WTC11 (cell line): ENCODE results near the gene INTS11. TPM values are rescaled to one million over a fixed set of nuclear protein-coding genes. Genes with fewer than 3 reads are reported as not detected.

Source experiments
- ATAC-seq: fragments of 200-7000 bp; cut with Tn5 transposase; 2 replicates; pipeline ENCODE4 v1.10.0; 2021; ENCODE audit warnings: mild to moderate bottlenecking, moderate library complexity
- CTCF ChIA-PET: fragments of 300-600 bp; sonication (Branson Sonifier 250); formaldehyde crosslinking; loops from one replicate; lab custom pipeline; 2021; ENCODE audit warnings: antibody characterized with exemption; lab: Charles Lee
- POLR2A ChIA-PET: fragments of 350-600 bp; sonication (Branson Sonifier 250); formaldehyde crosslinking; loops from one replicate; lab custom pipeline; 2021; ENCODE audit warnings: antibody characterized with exemption; lab: Charles Lee
- DNase-seq: peaks from one replicate; pipeline ENCODE4 v3.0.0; 2021; ENCODE audit warnings: low spot score
- H3K27ac Mint-ChIP-seq: 2 replicates; pipeline ENCODE4 v1.8.0; 2021; ENCODE audit warnings: mixed read lengths
- H3K27me3 Mint-ChIP-seq: 2 replicates; pipeline ENCODE4 v1.8.0; 2021; ENCODE audit warnings: low read depth, mild to moderate bottlenecking, moderate library complexity, mixed read lengths
- H3K36me3 Mint-ChIP-seq: 2 replicates; pipeline ENCODE4 v1.8.0; 2021; ENCODE audit warnings: mixed read lengths
- H3K4me1 Mint-ChIP-seq: 2 replicates; pipeline ENCODE4 v1.8.0; 2022; ENCODE audit warnings: mixed read lengths
- H3K4me3 Mint-ChIP-seq: 2 replicates; pipeline ENCODE4 v1.8.0; 2021; ENCODE audit warnings: mild to moderate bottlenecking, moderate library complexity, mixed read lengths
- H3K9me3 Mint-ChIP-seq: 2 replicates; pipeline ENCODE4 v1.8.0; 2021; ENCODE audit warnings: mixed read lengths
- ATF1 ChIP-seq: sonication (generic); formaldehyde crosslinking; IDR thresholded peaks from 2 replicates; pipeline ENCODE4 v1.8.1; 2023; ENCODE audit warnings: mild to moderate bottlenecking, moderate library complexity, missing genetic modification reagents
- CREB1 ChIP-seq: sonication (generic); formaldehyde crosslinking; IDR thresholded peaks from 2 replicates; pipeline ENCODE4 v1.8.0; 2023; ENCODE audit warnings: mild to moderate bottlenecking, missing genetic modification reagents
- ELF4 ChIP-seq: sonication (generic); formaldehyde crosslinking; IDR thresholded peaks from 2 replicates; pipeline ENCODE4 v1.8.1; 2022; ENCODE audit warnings: low read depth, mild to moderate bottlenecking, moderate library complexity, missing genetic modification reagents
- FOXP1 ChIP-seq: sonication (generic); formaldehyde crosslinking; IDR thresholded peaks from 2 replicates; pipeline ENCODE4 v1.8.0; 2022; ENCODE audit warnings: missing genetic modification reagents, mild to moderate bottlenecking, moderate library complexity, borderline replicate concordance
- GRHL2 ChIP-seq: fragments of 250-450 bp; sonication (Bioruptor Pico); IDR thresholded peaks from 2 replicates; pipeline ENCODE4 v1.8.0; 2022; ENCODE audit warnings: mild to moderate bottlenecking, moderate library complexity; ENCODE audit not compliant: insufficient replicate concordance, severe bottlenecking
- GTF2I ChIP-seq: fragments of 250-450 bp; sonication (Bioruptor Pico); conservative IDR thresholded peaks from 2 replicates; pipeline ENCODE4 v1.4.0; 2021; ENCODE audit warnings: mild to moderate bottlenecking
- NFE2L1 ChIP-seq: sonication (generic); formaldehyde crosslinking; IDR thresholded peaks from 2 replicates; pipeline ENCODE4 v1.8.1; 2023; ENCODE audit warnings: missing genetic modification reagents
- RELA ChIP-seq: sonication (generic); formaldehyde crosslinking; IDR thresholded peaks from 2 replicates; pipeline ENCODE4 v1.8.1; 2022; ENCODE audit warnings: missing genetic modification reagents, mild to moderate bottlenecking, borderline replicate concordance
- SP1 ChIP-seq: sonication (generic); formaldehyde crosslinking; conservative IDR thresholded peaks from 2 replicates; pipeline ENCODE4 v1.8.1; 2022; ENCODE audit warnings: missing genetic modification reagents
- ZBTB21 ChIP-seq: sonication (generic); formaldehyde crosslinking; IDR thresholded peaks from 2 replicates; pipeline ENCODE4 v1.8.1; 2023; ENCODE audit warnings: mild to moderate bottlenecking, missing genetic modification reagents, borderline replicate concordance
- ZNF232 ChIP-seq: sonication (generic); formaldehyde crosslinking; IDR thresholded peaks from 2 replicates; pipeline ENCODE4 v1.8.0; 2022; ENCODE audit warnings: mild to moderate bottlenecking, missing genetic modification reagents
- ZNF396 ChIP-seq: fragments of 250-450 bp; sonication (Bioruptor Pico); IDR thresholded peaks from 2 replicates; pipeline ENCODE4 v1.8.0; 2021; ENCODE audit warnings: mild to moderate bottlenecking, moderate library complexity, borderline replicate concordance
- ZNF671 ChIP-seq: fragments of 250-450 bp; sonication (Bioruptor Pico); IDR thresholded peaks from 2 replicates; pipeline ENCODE4 v1.8.0; 2021; ENCODE audit warnings: mild to moderate bottlenecking
- total RNA-seq: library from RNA; stranded (reverse); gene quantifications from 3 replicates; pipeline ENCODE4 v1.2.3, GENCODE V29; 2021
- TF ChIP-seq, protein P1 (sequence below): fragments of 250-450 bp; sonication (Bioruptor Pico); IDR thresholded peaks from 2 replicates; pipeline ENCODE4 v1.9.0; 2021; ENCODE audit warnings: mild to moderate bottlenecking, borderline replicate concordance
- TF ChIP-seq, protein P2 (sequence below): sonication (generic); formaldehyde crosslinking; IDR thresholded peaks from 2 replicates; pipeline ENCODE4 v1.8.1; 2022; ENCODE audit warnings: low read depth, mild to moderate bottlenecking, moderate library complexity, missing genetic modification reagents, borderline replicate concordance
- TF ChIP-seq, protein P3 (sequence below): fragments of 250-450 bp; sonication (Bioruptor Pico); IDR thresholded peaks from 2 replicates; pipeline ENCODE4 v1.9.0; 2021; ENCODE audit warnings: mild to moderate bottlenecking
- TF ChIP-seq, protein P4 (sequence below): sonication (generic); formaldehyde crosslinking; IDR thresholded peaks from 2 replicates; pipeline ENCODE4 v1.8.1; 2023; ENCODE audit warnings: mild to moderate bottlenecking, missing genetic modification reagents, moderate library complexity
- TF ChIP-seq, protein P5 (sequence below): sonication (generic); formaldehyde crosslinking; IDR thresholded peaks from 2 replicates; pipeline ENCODE4 v1.8.1; 2023; ENCODE audit warnings: mild to moderate bottlenecking, missing genetic modification reagents
- TF ChIP-seq, protein P6 (sequence below): sonication (generic); formaldehyde crosslinking; IDR thresholded peaks from 2 replicates; pipeline ENCODE4 v1.8.1; 2023; ENCODE audit warnings: mild to moderate bottlenecking, missing genetic modification reagents, moderate library complexity
- TF ChIP-seq, protein P7 (sequence below): sonication (generic); formaldehyde crosslinking; IDR thresholded peaks from 2 replicates; pipeline ENCODE4 v1.8.1; 2023; ENCODE audit warnings: mild to moderate bottlenecking, moderate library complexity, missing genetic modification reagents
- TF ChIP-seq, protein P8 (sequence below): sonication (generic); formaldehyde crosslinking; IDR thresholded peaks from 2 replicates; pipeline ENCODE4 v1.8.0; 2023; ENCODE audit warnings: missing genetic modification reagents

The INTS11 gene
- total RNA-seq, 1 experiment from 2014 or later, result 170 TPM

DNA sequence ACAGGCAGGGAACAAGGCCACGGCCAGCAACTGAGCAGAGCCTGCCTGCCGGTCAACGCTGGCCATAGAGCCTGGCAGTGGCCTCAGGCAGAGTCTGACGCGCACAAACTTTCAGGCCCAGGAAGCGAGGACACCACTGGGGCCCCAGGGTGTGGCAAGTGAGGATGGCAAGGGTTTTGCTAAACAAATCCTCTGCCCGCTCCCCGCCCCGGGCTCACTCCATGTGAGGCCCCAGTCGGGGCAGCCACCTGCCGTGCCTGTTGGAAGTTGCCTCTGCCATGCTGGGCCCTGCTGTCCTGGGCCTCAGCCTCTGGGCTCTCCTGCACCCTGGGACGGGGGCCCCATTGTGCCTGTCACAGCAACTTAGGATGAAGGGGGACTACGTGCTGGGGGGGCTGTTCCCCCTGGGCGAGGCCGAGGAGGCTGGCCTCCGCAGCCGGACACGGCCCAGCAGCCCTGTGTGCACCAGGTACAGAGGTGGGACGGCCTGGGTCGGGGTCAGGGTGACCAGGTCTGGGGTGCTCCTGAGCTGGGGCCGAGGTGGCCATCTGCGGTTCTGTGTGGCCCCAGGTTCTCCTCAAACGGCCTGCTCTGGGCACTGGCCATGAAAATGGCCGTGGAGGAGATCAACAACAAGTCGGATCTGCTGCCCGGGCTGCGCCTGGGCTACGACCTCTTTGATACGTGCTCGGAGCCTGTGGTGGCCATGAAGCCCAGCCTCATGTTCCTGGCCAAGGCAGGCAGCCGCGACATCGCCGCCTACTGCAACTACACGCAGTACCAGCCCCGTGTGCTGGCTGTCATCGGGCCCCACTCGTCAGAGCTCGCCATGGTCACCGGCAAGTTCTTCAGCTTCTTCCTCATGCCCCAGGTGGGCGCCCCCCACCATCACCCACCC is 6.9 kb upstream of the INTS11 start, which contains the start of gene TAS1R3 (continued):
- TF ChIP-seq, protein P1, sequence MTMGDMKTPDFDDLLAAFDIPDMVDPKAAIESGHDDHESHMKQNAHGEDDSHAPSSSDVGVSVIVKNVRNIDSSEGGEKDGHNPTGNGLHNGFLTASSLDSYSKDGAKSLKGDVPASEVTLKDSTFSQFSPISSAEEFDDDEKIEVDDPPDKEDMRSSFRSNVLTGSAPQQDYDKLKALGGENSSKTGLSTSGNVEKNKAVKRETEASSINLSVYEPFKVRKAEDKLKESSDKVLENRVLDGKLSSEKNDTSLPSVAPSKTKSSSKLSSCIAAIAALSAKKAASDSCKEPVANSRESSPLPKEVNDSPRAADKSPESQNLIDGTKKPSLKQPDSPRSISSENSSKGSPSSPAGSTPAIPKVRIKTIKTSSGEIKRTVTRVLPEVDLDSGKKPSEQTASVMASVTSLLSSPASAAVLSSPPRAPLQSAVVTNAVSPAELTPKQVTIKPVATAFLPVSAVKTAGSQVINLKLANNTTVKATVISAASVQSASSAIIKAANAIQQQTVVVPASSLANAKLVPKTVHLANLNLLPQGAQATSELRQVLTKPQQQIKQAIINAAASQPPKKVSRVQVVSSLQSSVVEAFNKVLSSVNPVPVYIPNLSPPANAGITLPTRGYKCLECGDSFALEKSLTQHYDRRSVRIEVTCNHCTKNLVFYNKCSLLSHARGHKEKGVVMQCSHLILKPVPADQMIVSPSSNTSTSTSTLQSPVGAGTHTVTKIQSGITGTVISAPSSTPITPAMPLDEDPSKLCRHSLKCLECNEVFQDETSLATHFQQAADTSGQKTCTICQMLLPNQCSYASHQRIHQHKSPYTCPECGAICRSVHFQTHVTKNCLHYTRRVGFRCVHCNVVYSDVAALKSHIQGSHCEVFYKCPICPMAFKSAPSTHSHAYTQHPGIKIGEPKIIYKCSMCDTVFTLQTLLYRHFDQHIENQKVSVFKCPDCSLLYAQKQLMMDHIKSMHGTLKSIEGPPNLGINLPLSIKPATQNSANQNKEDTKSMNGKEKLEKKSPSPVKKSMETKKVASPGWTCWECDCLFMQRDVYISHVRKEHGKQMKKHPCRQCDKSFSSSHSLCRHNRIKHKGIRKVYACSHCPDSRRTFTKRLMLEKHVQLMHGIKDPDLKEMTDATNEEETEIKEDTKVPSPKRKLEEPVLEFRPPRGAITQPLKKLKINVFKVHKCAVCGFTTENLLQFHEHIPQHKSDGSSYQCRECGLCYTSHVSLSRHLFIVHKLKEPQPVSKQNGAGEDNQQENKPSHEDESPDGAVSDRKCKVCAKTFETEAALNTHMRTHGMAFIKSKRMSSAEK (CRISPR knock-in tag), result no peak
- no peak for TF ChIP-seq GRHL2 (CRISPR knock-in tag)
- TF ChIP-seq, protein P2, sequence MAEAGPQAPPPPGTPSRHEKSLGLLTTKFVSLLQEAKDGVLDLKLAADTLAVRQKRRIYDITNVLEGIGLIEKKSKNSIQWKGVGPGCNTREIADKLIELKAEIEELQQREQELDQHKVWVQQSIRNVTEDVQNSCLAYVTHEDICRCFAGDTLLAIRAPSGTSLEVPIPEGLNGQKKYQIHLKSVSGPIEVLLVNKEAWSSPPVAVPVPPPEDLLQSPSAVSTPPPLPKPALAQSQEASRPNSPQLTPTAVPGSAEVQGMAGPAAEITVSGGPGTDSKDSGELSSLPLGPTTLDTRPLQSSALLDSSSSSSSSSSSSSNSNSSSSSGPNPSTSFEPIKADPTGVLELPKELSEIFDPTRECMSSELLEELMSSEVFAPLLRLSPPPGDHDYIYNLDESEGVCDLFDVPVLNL (CRISPR knock-in tag), result no peak
- TF ChIP-seq, protein P3, sequence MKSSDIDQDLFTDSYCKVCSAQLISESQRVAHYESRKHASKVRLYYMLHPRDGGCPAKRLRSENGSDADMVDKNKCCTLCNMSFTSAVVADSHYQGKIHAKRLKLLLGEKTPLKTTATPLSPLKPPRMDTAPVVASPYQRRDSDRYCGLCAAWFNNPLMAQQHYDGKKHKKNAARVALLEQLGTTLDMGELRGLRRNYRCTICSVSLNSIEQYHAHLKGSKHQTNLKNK (CRISPR knock-in tag), result no peak
- TF ChIP-seq CREB1 (CRISPR knock-in tag), result no peak
- TF ChIP-seq, protein P4, sequence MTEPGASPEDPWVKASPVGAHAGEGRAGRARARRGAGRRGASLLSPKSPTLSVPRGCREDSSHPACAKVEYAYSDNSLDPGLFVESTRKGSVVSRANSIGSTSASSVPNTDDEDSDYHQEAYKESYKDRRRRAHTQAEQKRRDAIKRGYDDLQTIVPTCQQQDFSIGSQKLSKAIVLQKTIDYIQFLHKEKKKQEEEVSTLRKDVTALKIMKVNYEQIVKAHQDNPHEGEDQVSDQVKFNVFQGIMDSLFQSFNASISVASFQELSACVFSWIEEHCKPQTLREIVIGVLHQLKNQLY (CRISPR knock-in tag), result no peak
- TF ChIP-seq ZNF232 (CRISPR knock-in tag), result no peak
- TF ChIP-seq NFE2L1 (CRISPR knock-in tag), result no peak
- no peak for TF ChIP-seq FOXP1 (CRISPR knock-in tag)

DNA sequence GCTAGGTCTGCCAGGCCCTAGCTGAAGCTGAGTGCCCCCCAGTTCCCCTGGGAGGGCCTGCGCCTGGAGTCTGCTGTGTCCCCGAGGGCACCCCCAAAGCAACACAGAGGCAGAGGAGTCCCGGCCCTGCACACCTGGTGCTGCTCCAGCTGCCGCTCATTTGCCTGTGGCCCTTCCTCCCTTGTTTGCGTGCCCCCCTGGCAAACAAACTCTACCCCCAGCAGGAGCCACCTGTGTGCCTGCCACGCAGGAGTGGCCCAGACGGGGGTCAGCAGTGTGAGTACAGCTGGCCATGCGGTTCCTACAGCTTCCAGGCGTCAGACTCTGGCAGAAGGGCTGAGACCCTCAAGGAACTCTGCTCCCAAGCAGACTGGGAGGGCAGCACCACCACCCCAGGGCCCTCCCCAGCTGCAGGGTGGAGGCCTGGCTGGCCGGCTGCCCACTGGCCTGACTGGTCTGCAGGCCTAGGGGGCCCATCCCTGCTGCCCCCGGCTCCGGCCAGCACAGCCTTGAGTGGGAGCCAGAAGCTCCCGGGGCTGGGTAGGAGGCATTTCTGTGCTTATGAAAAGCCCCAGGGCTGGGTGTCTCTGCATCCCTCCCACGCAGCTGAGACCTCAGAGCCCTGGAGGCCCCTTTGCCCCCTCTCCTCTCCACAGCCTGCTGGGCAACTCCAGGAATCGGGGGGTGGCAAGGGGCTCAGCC is 6.1 kb upstream of the INTS11 start:
- Mint-ChIP-seq H3K36me3 (no peaks in the 10 kb centered on the region), H3K9me3 (peaks cover 4% of the 10 kb centered on the region), H3K4me1 (no peaks in the 10 kb centered on the region), H3K27me3 (no peaks in the 10 kb centered on the region), H3K27ac (no peak overlapping the region), H3K4me3 (no peak overlapping the region)
- CTCF ChIA-PET, result no interaction called here
- DNase-seq, result no peak
- POLR2A ChIA-PET, result interaction anchor here (0.6 kb wide), 1 partner anchor 276 kb away, joined by 4 read pairs; no protein-coding TSS in a partner anchor
- ATAC-seq, result no peak
- TF ChIP-seq ZBTB21, result no peak
- TF ChIP-seq SP1, result no peak
- no peak for TF ChIP-seq ATF1 (CRISPR knock-in tag)
- no peak for TF ChIP-seq ZNF396
- TF ChIP-seq, protein P5, sequence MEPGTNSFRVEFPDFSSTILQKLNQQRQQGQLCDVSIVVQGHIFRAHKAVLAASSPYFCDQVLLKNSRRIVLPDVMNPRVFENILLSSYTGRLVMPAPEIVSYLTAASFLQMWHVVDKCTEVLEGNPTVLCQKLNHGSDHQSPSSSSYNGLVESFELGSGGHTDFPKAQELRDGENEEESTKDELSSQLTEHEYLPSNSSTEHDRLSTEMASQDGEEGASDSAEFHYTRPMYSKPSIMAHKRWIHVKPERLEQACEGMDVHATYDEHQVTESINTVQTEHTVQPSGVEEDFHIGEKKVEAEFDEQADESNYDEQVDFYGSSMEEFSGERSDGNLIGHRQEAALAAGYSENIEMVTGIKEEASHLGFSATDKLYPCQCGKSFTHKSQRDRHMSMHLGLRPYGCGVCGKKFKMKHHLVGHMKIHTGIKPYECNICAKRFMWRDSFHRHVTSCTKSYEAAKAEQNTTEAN (CRISPR knock-in tag), result no peak
- no peak for TF ChIP-seq GTF2I (CRISPR knock-in tag)
- TF ChIP-seq ZNF671 (CRISPR knock-in tag), result no peak
- no peak for TF ChIP-seq ELF4 (CRISPR knock-in tag)
- TF ChIP-seq, protein P6, sequence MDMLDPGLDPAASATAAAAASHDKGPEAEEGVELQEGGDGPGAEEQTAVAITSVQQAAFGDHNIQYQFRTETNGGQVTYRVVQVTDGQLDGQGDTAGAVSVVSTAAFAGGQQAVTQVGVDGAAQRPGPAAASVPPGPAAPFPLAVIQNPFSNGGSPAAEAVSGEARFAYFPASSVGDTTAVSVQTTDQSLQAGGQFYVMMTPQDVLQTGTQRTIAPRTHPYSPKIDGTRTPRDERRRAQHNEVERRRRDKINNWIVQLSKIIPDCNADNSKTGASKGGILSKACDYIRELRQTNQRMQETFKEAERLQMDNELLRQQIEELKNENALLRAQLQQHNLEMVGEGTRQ (CRISPR knock-in tag), result no peak
- TF ChIP-seq, protein P7, sequence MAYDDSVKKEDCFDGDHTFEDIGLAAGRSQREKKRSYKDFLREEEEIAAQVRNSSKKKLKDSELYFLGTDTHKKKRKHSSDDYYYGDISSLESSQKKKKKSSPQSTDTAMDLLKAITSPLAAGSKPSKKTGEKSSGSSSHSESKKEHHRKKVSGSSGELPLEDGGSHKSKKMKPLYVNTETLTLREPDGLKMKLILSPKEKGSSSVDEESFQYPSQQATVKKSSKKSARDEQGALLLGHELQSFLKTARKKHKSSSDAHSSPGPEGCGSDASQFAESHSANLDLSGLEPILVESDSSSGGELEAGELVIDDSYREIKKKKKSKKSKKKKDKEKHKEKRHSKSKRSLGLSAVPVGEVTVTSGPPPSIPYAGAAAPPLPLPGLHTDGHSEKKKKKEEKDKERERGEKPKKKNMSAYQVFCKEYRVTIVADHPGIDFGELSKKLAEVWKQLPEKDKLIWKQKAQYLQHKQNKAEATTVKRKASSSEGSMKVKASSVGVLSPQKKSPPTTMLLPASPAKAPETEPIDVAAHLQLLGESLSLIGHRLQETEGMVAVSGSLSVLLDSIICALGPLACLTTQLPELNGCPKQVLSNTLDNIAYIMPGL (CRISPR knock-in tag), result no peak
- TF ChIP-seq, protein P8, sequence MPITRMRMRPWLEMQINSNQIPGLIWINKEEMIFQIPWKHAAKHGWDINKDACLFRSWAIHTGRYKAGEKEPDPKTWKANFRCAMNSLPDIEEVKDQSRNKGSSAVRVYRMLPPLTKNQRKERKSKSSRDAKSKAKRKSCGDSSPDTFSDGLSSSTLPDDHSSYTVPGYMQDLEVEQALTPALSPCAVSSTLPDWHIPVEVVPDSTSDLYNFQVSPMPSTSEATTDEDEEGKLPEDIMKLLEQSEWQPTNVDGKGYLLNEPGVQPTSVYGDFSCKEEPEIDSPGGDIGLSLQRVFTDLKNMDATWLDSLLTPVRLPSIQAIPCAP (CRISPR knock-in tag), result no peak
- no peak for TF ChIP-seq RELA (CRISPR knock-in tag)
- TF ChIP-seq, protein P2 (CRISPR knock-in tag), result no peak
